Measurements from ENCODE around the gene PPM1F.

PPM1F gene

GRCh38 chr22:21975273-21975672, 22.6 kb upstream of the PPM1F start:
- DNase-seq (ENCODE audit: low read depth), result no peak

GRCh38 chr22:21974058-21974649, 21.5 kb upstream of the PPM1F start:
- no peak for DNase-seq (ENCODE audit: low read depth)

GRCh38 chr22:21972806-21973205, 20.2 kb upstream of the PPM1F start:
- DNase-seq (ENCODE audit: low read depth), result no peak

GRCh38 chr22:21972293-21972779, 19.7 kb upstream of the PPM1F start:
- peak; percentile 36 for DNase-seq (ENCODE audit: low read depth)

- no peak for DNase-seq (ENCODE audit: low read depth)
These were observed 19.2 kb upstream of the PPM1F start for GRCh38 chr22:21971858-21972275.

GRCh38 chr22:21970800-21971617, 18.4 kb upstream of the PPM1F start:
- DNase-seq (ENCODE audit: low read depth), result no peak

GRCh38 chr22:21970037-21970799, 17.6 kb upstream of the PPM1F start:
- DNase-seq (ENCODE audit: low read depth), result no peak

- no peak for DNase-seq (ENCODE audit: low read depth)
These were observed 15.9 kb upstream of the PPM1F start for GRCh38 chr22:21968452-21969129.

GRCh38 chr22:21967693-21968271, 15.1 kb upstream of the PPM1F start:
- no peak for DNase-seq (ENCODE audit: low read depth)

- DNase-seq (ENCODE audit: low read depth), result no peak
These were observed 14.2 kb upstream of the PPM1F start for GRCh38 chr22:21966643-21967516.

- DNase-seq (ENCODE audit: low read depth), result no peak
These were observed 13.2 kb upstream of the PPM1F start for GRCh38 chr22:21965762-21966288.

- DNase-seq (ENCODE audit: low read depth), result no peak
These were observed 12.4 kb upstream of the PPM1F start for GRCh38 chr22:21964918-21965484.

- no peak for DNase-seq (ENCODE audit: low read depth)
These were observed 11.6 kb upstream of the PPM1F start for GRCh38 chr22:21964234-21964633.

GRCh38 chr22:21963790-21964211, 11.2 kb upstream of the PPM1F start:
- no peak for DNase-seq (ENCODE audit: low read depth)

GRCh38 chr22:21963286-21963685, 10.6 kb upstream of the PPM1F start:
- DNase-seq (ENCODE audit: low read depth), result no peak

- no peak for DNase-seq (ENCODE audit: low read depth)
These were observed 10.0 kb upstream of the PPM1F start for GRCh38 chr22:21962655-21962949.

- no peak for DNase-seq (ENCODE audit: low read depth)
These were observed 9.4 kb upstream of the PPM1F start for GRCh38 chr22:21961886-21962654.

GRCh38 chr22:21961127-21961867, 8.6 kb upstream of the PPM1F start:
- DNase-seq (ENCODE audit: low read depth), result no peak

Measured in stimulated activated CD8-positive, alpha-beta memory T cell treated with anti-CD3 and anti-CD28 coated beads, Interleukin-7, amount 100 ng/mL, for 24 hours (primary cell).